Epithelial cell of esophagus (primary cell): ENCODE measurements around the gene ACTL6B.

Source experiments
- DNase-seq: peaks from one replicate; pipeline ENCODE4 v3.0.0; 2010; ENCODE audit warnings: low read depth
- H3K4me3 ChIP-seq: 2 replicates; pipeline ENCODE4 v1.5.1; 2011; ENCODE audit warnings: mild to moderate bottlenecking, low read length, control low read depth
- CTCF ChIP-seq: IDR thresholded peaks from 2 replicates; pipeline ENCODE4 v1.5.1; 2011; ENCODE audit warnings: low read depth, mild to moderate bottlenecking, low read length, control low read depth, inconsistent platforms; ENCODE audit not compliant: insufficient read depth; ENCODE audit errors: missing control alignments

The ACTL6B gene

GRCh38 chr7:100629117-100629716 lies 27.0 kb downstream of the ACTL6B start:
- no peak overlapping the region for H3K4me3 ChIP-seq
- DNase-seq: peak; percentile 41
- peak; percentile 37 for TF ChIP-seq CTCF

GRCh38 chr7:100627238-100627549 lies 29.1 kb downstream of the ACTL6B start:
- TF ChIP-seq CTCF: no peak
- H3K4me3 ChIP-seq: no peak overlapping the region
- no peak for DNase-seq

GRCh38 chr7:100626530-100627237 lies 29.6 kb downstream of the ACTL6B start:
- H3K4me3 ChIP-seq: peak overlapping the region; percentile 30
- DNase-seq: peak; percentile 90
- TF ChIP-seq CTCF: no peak

- DNase-seq: no peak
- TF ChIP-seq CTCF: no peak
- H3K4me3 ChIP-seq: no peak overlapping the region
These were observed 30.2 kb downstream of the ACTL6B start for GRCh38 chr7:100626055-100626454.

DNA sequence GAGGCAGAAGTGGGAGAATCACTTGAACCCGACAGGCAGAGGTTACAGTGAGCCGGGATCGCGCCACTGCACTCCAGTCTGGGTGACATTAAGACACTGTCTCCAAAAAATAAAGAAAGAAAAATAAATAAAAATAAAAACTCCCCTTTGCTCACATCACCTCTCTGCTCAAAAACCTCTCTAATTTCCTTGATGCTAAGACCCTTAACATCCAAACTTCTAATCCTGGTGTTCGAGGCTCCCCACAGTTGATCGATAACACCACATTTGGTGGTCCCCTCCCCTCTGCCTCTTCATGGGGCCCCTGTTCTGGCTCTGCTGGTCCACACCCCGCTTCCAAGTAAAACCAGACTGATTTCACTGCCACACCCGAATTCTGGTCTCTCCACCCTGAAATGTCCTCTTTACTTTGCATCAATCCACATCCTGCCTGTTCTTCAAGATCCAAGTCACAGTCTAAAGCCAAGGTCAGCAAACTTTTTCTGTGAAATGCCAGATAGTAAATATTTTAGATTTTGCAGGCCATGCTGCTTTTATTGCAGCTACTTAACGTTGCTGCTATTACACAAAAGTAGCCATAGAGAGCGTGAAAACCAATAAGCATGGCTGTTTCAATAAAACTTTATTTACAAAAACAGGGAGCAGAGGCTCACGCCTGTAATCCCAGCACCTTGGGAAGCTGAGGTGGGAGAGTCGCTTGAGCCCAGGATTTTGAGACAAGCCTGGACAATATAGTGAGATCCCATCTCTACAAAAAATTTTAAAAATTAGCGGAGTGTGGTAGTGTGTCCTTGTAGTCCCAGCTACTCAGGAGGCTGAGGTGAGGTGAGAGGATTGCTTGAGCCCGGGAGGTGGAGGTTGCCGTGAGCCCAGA lies 32.1 kb downstream of the ACTL6B start:
- no peak for TF ChIP-seq CTCF
- H3K4me3 ChIP-seq: no peak overlapping the region
- no peak for DNase-seq

DNA sequence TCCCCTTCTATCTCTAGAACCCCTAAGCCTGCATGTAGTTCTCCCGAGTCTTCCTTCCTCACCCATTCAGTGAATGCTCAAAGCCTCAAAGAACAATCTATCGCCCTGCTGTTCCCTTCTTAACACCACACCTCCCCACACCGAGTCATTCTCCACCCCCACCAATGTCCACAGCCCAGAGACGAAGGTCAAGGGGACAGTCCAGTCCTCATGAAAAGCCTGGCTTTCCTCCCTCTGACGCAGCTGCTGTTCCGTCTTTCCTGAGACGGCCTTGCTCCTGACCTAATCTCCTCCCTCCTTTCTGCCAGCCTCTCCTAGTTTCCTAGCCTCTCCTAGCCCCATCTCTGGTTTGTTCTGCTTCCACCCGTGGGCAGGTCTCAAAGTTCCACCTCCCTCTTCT lies 34.7 kb downstream of the ACTL6B start:
- TF ChIP-seq CTCF: no peak
- DNase-seq: no peak
- no peak overlapping the region for H3K4me3 ChIP-seq

DNA sequence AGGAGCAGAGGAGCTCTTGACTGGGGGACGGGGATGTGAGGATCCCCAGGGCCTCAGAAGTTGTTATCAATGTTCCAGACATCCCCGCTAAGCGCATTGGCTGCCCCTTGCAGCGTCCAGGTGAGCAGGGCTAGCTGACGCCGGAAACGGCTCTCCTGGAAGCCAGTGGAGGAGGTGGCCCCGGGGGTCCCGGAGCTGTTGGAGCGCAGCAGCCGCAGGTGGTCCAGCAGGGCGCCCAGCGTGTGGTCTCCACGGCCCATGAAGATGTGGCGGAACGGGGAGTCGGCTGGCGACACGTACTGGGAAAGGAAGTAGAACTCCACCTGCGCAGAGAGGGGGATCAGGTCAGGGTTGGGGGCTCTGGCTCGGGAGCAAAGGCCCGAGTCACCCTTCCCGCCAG lies 35.4 kb downstream of the ACTL6B start:
- TF ChIP-seq CTCF: no peak
- no peak for DNase-seq
- no peak overlapping the region for H3K4me3 ChIP-seq
